ENCODE results near the gene MMD. TPM values are rescaled to one million over a fixed set of nuclear protein-coding genes. Genes with fewer than 3 reads are reported as not detected.

MMD gene
- polyA plus RNA-seq, 1 donor, result 19.7 TPM

DNA sequence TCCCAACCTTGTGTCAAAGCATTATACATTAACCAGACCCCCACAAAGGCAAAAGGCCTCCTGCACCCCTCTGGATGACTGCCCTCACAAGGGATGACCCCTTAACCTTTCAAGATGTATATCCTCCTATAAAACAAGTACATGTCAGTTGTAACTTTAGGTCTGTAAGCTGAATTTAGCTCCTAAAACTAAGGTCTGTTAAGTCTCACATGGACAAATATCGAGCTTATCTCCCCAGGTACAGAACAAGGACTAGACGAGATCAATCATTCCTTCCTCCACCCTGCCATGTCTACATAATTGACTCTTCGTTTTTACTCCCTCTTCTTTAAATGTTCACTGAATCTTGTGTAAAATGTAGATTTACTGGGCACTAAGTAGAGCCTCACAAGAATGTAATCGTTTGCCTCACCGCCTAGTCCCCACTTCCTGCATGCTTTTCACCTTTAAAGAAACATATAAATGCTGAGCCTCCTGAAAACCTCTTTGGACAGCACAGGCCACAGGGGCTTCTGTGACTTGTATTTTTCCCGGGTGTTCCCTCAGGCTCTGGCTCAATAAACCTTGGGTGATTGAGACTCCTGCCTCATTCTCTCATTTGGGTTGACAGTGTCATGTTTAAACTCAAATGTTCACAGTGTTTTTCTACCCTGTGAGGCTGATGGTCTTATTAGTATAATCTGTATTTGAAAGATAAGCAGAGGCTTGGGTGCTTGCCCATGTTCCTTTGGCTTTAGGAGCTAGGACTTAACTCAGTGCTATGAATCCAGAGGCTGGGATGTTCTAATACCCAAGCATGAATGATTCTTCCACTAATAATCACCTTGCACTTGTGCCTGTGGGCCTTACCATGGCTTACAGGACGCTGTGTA lies 37.6 kb downstream of the MMD start:
- Histone ChIP-seq H3K4me1 (ENCODE audit: control insufficient read depth, insufficient read depth, low read length) (no peaks in the 10 kb centered on the region), H3K4me3 (ENCODE audit: low read length) (no peak overlapping the region), H3K27ac (ENCODE audit: low read length) (no peak overlapping the region), H3K27me3 (ENCODE audit: control insufficient read depth, insufficient read depth, low read length) (no peaks in the 10 kb centered on the region), H3K9me3 (ENCODE audit: control insufficient read depth, low read depth, low read length) (no peaks in the 10 kb centered on the region), H3K36me3 (ENCODE audit: control insufficient read depth, insufficient read depth, low read length) (no peaks in the 10 kb centered on the region)
- DNase-seq, result no peak
- 79% methylated on average over 2 of the region's 7 CpGs for WGBS (ENCODE audit: insufficient coverage, low lambda C conversion rate)

DNA sequence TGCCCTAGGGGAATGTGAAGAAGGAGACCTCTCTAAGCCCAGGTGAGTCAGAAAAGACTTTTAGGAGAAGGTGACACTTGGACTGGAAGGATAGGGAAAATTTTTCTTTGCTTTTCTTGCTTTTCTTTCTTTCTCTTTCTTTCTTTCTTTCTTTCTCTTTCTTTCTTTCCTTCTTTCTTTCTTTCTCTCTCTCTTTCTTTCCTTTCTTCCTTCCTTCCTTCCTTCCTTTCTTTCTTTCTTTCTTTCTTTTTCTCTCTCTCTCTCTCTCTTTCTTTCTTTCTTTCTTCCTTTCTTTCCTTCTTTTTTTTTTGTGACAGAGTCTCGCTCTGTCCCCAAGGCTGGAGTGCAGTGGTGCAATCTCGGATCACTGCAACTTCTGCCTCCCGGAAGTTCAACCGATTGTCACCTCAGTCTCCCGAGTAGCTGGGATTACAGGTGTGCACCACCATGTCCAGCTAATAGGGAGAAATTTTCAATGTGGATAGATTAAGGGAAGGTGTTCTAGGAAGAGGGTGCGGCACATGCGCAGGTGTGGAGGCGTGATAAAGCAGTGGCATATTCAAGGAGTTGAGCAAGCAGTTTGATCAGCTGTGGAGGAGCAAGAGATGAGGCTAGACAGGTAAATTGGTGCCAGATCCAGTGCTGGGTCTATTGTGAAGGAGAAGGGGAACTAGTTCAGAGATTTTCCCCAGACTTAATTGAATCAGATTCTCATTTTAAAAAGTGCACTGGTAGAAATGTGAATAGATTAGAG lies 40.4 kb downstream of the MMD start:
- 100% methylated on average over 1 of the region's 8 CpGs for WGBS (ENCODE audit: insufficient coverage, low lambda C conversion rate)
- no peaks in the 10 kb centered on the region for H3K4me1 ChIP-seq (ENCODE audit: control insufficient read depth, insufficient read depth, low read length)
- no peak overlapping the region for H3K27ac ChIP-seq (ENCODE audit: low read length)
- no peaks in the 10 kb centered on the region for H3K9me3 ChIP-seq (ENCODE audit: control insufficient read depth, low read depth, low read length)
- DNase-seq, result no peak
- no peaks in the 10 kb centered on the region for H3K27me3 ChIP-seq (ENCODE audit: control insufficient read depth, insufficient read depth, low read length)
- no peaks in the 10 kb centered on the region for H3K36me3 ChIP-seq (ENCODE audit: control insufficient read depth, insufficient read depth, low read length)
- no peak overlapping the region for H3K4me3 ChIP-seq (ENCODE audit: low read length)

DNA sequence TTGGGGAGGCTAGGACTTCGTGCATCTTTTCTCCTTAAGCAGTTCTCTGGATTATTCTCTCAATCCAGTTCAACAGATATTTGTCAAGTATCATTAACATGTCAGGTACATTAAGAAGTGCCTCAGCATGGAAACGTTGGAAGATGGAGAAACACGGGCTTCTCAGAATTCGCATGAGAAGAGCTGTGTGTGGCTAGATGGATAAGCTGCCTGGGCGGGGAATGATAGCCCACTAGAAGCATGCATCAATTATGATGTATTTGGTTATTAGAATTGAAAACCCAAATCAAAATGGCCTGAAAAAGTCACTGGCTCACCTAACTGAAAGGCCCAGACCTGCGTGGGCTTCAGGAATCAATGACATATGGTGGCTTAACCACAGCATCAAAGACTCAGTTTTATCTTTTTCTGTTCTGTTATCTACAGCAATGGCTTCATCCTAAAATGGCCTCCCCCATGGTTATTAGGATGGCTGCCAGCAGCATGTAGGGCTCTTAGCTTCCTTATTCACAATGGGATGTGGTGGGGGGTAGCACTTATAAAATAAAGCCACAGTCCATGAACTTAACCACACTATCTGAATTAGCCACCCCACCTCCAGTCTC lies 43.9 kb downstream of the MMD start:
- 89% methylated on average over 4 of the region's 6 CpGs for WGBS (ENCODE audit: insufficient coverage, low lambda C conversion rate)
- no peak overlapping the region for H3K27ac ChIP-seq (ENCODE audit: low read length)

DNA sequence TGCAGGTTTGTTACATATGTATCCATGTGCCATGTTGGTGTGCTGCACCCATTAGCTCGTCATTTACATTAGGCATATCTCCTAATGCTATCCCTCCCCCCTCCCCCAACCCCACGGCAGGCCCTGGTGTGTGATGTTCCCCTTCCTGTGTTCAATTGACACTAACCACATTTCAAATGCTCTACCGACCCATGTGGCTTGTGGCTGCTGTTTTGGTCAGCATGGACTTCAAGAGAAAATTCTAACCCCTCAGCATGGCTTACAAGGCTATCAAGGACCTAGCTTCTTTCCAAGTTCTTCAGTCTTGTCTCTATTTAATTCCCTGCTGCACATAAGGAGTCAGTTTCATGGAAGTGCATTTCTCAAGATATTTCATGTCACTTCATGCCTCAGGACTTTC lies 52.9 kb downstream of the MMD start:
- WGBS (ENCODE audit: insufficient coverage, low lambda C conversion rate), result no CpG with 5 or more reads among the region's 3 CpGs
- no peaks in the 10 kb centered on the region for H3K36me3 ChIP-seq (ENCODE audit: control insufficient read depth, insufficient read depth, low read length)
- H3K27ac ChIP-seq (ENCODE audit: low read length), result no peak overlapping the region

More for the DNA sequence above, 43.9 kb downstream of the MMD start:
- H3K27me3 ChIP-seq (ENCODE audit: control insufficient read depth, insufficient read depth, low read length), result no peaks in the 10 kb centered on the region
- DNase-seq, result no peak
- no peaks in the 10 kb centered on the region for H3K4me1 ChIP-seq (ENCODE audit: control insufficient read depth, insufficient read depth, low read length)
- H3K4me3 ChIP-seq (ENCODE audit: low read length), result no peak overlapping the region
- no peaks in the 10 kb centered on the region for H3K36me3 ChIP-seq (ENCODE audit: control insufficient read depth, insufficient read depth, low read length)
- no peaks in the 10 kb centered on the region for H3K9me3 ChIP-seq (ENCODE audit: control insufficient read depth, low read depth, low read length)

DNA sequence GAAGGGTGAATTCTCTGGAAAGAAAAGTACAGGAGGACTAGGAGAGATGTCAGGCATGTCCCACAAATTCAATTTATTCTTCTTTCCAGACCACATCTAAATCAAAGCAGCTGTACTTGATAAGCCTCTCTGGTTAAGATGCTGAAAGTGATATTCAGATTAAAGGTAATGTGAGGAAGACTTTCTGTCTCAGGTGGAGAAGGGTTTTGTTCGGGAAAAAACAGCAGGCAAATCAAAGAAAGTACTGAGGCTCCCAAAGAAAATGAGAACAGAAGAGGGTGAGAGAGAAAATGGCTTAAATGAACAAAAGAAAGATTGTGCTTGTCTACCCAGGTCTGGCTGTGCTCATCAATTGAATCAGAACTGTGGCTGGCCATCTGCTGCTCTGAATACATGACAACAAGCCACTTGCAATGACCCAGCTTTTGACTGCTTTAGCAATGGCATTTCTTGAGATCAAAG lies 55.6 kb downstream of the MMD start:
- peaks cover 2% of the 10 kb centered on the region for H3K27me3 ChIP-seq (ENCODE audit: control insufficient read depth, insufficient read depth, low read length)
- no peaks in the 10 kb centered on the region for H3K4me1 ChIP-seq (ENCODE audit: control insufficient read depth, insufficient read depth, low read length)
- no peak overlapping the region for H3K27ac ChIP-seq (ENCODE audit: low read length)
- WGBS (ENCODE audit: insufficient coverage, low lambda C conversion rate), result 83% methylated on average over 1 of the region's 1 CpG
- H3K36me3 ChIP-seq (ENCODE audit: control insufficient read depth, insufficient read depth, low read length), result no peaks in the 10 kb centered on the region
- DNase-seq, result no peak
- no peak overlapping the region for H3K4me3 ChIP-seq (ENCODE audit: low read length)
- peaks cover 3% of the 10 kb centered on the region for H3K9me3 ChIP-seq (ENCODE audit: control insufficient read depth, low read depth, low read length)

More for the DNA sequence above, 52.9 kb downstream of the MMD start:
- Histone ChIP-seq H3K27me3 (ENCODE audit: control insufficient read depth, insufficient read depth, low read length) (peaks cover 2% of the 10 kb centered on the region), H3K4me1 (ENCODE audit: control insufficient read depth, insufficient read depth, low read length) (no peaks in the 10 kb centered on the region), H3K4me3 (ENCODE audit: low read length) (no peak overlapping the region), H3K9me3 (ENCODE audit: control insufficient read depth, low read depth, low read length) (no peaks in the 10 kb centered on the region)
- no peak for DNase-seq

DNA sequence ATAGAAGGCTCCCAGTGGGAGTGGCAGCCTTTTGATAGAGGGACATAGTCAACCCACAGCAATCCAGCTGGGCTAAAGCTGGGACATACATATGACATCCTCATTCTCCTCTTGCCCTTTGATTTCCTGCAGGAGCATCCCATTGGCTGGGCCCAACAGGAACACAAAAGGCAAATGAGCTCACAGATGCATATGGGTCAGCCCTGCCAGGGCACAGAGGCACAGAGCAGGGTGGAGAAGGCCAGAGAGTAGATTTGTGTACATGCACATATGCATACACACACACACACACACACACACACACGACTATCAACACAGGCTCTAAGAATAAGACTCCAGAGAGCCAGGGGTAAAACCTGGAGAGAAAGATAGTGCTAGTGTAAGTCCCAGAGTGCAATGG lies 58.6 kb downstream of the MMD start:
- DNase-seq, result no peak
- WGBS (ENCODE audit: insufficient coverage, low lambda C conversion rate), result no CpG with 5 or more reads among the region's 1 CpG
- no peaks in the 10 kb centered on the region for H3K4me1 ChIP-seq (ENCODE audit: control insufficient read depth, insufficient read depth, low read length)
- H3K36me3 ChIP-seq (ENCODE audit: control insufficient read depth, insufficient read depth, low read length), result no peaks in the 10 kb centered on the region
- H3K9me3 ChIP-seq (ENCODE audit: control insufficient read depth, low read depth, low read length), result peaks cover 7% of the 10 kb centered on the region
- no peak overlapping the region for H3K4me3 ChIP-seq (ENCODE audit: low read length)
- H3K27ac ChIP-seq (ENCODE audit: low read length), result no peak overlapping the region
- peaks cover 2% of the 10 kb centered on the region for H3K27me3 ChIP-seq (ENCODE audit: control insufficient read depth, insufficient read depth, low read length)

DNA sequence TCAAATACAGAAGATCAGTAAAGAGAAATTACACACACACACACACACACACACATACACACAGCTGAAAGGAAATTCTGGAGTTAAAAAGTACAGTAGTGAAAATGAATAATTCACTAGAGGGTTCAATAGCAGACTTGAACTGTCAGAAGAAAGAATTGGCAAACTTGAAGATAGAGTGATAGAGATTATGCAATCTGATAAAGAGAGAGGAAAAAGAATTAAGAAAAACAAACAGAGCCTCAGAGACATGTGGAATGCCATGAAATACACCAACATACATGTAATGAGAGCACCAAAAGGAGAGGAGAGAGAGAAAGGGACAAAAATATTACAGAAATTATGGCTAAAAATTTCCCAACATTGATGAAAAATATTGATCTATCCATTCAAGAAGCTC lies 60.7 kb downstream of the MMD start:
- H3K27me3 ChIP-seq (ENCODE audit: control insufficient read depth, insufficient read depth, low read length), result no peaks in the 10 kb centered on the region
- no peak overlapping the region for H3K27ac ChIP-seq (ENCODE audit: low read length)
- H3K9me3 ChIP-seq (ENCODE audit: control insufficient read depth, low read depth, low read length), result peaks cover 7% of the 10 kb centered on the region
- DNase-seq, result no peak
- no peak overlapping the region for H3K4me3 ChIP-seq (ENCODE audit: low read length)
- no peaks in the 10 kb centered on the region for H3K4me1 ChIP-seq (ENCODE audit: control insufficient read depth, insufficient read depth, low read length)
- H3K36me3 ChIP-seq (ENCODE audit: control insufficient read depth, insufficient read depth, low read length), result no peaks in the 10 kb centered on the region

DNA sequence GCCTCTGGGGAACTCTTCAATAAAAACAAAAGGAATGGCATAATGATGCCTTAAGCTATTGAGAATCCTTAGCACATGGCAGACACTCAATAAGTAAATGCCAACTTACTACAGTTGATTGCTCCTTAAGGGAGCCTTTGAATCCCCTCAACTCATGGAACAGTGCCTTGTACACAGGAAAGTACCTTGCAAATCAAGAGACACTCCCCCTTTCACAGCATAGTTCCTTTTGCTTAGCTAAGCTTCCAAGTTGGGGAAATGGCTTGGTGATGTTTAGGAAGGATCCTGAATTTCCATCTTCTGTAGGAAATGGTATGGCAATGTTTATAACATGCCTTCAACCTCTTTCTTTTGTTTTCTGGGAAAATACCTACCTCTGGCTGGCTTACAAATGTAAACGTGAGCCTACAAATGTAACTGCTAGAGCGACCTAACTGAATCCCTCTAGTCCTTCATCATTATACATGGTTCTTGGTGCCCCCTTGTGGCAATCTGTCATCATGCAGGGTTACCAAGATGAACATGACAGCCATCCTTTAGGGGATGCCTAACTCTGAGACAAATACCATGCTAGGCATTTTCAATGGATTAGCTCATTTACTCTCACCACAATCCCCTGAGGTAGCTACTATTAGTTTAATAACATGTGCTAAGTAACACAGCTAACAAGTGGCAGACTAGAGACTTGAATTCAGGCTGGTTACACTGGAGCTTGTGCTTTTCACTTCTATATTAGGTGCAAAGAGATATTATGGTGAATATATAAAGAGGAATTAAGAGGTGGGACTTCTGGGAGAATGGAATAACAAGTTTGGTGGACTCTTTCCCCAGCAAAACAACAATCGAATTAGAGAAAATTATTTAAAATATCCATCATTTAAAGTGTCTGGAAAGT lies 65.0 kb downstream of the MMD start:
- peaks cover 2% of the 10 kb centered on the region for H3K27me3 ChIP-seq (ENCODE audit: control insufficient read depth, insufficient read depth, low read length)
- no peak overlapping the region for H3K4me3 ChIP-seq (ENCODE audit: low read length)
- peaks cover 7% of the 10 kb centered on the region for H3K9me3 ChIP-seq (ENCODE audit: control insufficient read depth, low read depth, low read length)
- no peak overlapping the region for H3K27ac ChIP-seq (ENCODE audit: low read length)
- DNase-seq, result peak; percentile 44 to 46
- WGBS (ENCODE audit: insufficient coverage, low lambda C conversion rate), result no CpG with 5 or more reads among the region's 3 CpGs
- no peaks in the 10 kb centered on the region for H3K36me3 ChIP-seq (ENCODE audit: control insufficient read depth, insufficient read depth, low read length)
- H3K4me1 ChIP-seq (ENCODE audit: control insufficient read depth, insufficient read depth, low read length), result no peaks in the 10 kb centered on the region

DNA sequence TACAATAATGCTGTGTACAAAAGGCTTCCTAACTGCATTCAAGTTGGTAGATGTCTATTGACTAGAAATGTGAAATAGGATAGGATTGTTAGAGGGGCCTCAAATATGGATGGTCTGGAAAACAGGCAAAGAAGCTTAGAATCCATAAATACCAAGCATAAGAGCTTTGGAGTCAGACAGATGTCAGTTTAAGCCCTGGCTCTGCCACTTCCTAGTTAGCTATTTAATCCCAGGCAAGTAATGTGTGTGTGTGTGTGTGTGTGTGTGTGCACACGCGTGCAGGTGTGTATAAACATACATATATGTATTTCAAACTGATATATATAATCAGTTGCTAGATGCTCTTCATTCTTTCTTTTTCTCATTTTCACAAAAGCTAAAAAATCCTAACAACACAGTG lies 66.7 kb downstream of the MMD start:
- no peak overlapping the region for H3K27ac ChIP-seq (ENCODE audit: low read length)
- H3K9me3 ChIP-seq (ENCODE audit: control insufficient read depth, low read depth, low read length), result no peaks in the 10 kb centered on the region
- no peak overlapping the region for H3K4me3 ChIP-seq (ENCODE audit: low read length)
- no peaks in the 10 kb centered on the region for H3K36me3 ChIP-seq (ENCODE audit: control insufficient read depth, insufficient read depth, low read length)
- WGBS (ENCODE audit: insufficient coverage, low lambda C conversion rate), result no CpG with 5 or more reads among the region's 2 CpGs
- no peak for DNase-seq
- peaks cover 2% of the 10 kb centered on the region for H3K27me3 ChIP-seq (ENCODE audit: control insufficient read depth, insufficient read depth, low read length)
- no peaks in the 10 kb centered on the region for H3K4me1 ChIP-seq (ENCODE audit: control insufficient read depth, insufficient read depth, low read length)

DNA sequence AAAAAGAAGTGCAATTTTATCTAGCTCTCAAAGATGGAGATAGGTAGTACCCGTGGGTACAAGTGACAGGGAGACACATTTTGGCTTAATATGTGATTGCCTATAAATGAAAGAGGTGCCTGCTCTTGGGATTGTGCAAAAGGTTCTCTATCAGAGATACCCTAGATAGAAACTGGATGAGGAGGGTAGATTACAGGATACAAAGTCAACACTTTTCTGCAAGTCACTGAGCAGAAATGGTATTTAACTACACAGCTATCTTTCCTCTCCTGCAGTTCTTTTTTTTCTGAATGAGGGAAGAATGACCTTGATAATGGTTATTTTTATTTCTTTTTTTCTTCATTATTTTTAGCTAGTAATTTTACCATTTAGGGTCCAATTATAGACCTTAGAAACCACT lies 67.6 kb downstream of the MMD start:
- Histone ChIP-seq H3K36me3 (ENCODE audit: control insufficient read depth, insufficient read depth, low read length) (no peaks in the 10 kb centered on the region), H3K27me3 (ENCODE audit: control insufficient read depth, insufficient read depth, low read length) (peaks cover 2% of the 10 kb centered on the region), H3K4me1 (ENCODE audit: control insufficient read depth, insufficient read depth, low read length) (no peaks in the 10 kb centered on the region), H3K27ac (ENCODE audit: low read length) (no peak overlapping the region), H3K9me3 (ENCODE audit: control insufficient read depth, low read depth, low read length) (no peaks in the 10 kb centered on the region), H3K4me3 (ENCODE audit: low read length) (no peak overlapping the region)
- 100% methylated on average over 1 of the region's 1 CpG for WGBS (ENCODE audit: insufficient coverage, low lambda C conversion rate)
- no peak for DNase-seq

Measured in large intestine (tissue), 3 donors.